ENCODE data around the gene TACC3. TPM values are rescaled to one million over a fixed set of nuclear protein-coding genes. Genes with fewer than 3 reads are reported as not detected.

Gene TACC3
- total RNA-seq, 1 donor from 2014 or later, result 20.5 TPM

DNA sequence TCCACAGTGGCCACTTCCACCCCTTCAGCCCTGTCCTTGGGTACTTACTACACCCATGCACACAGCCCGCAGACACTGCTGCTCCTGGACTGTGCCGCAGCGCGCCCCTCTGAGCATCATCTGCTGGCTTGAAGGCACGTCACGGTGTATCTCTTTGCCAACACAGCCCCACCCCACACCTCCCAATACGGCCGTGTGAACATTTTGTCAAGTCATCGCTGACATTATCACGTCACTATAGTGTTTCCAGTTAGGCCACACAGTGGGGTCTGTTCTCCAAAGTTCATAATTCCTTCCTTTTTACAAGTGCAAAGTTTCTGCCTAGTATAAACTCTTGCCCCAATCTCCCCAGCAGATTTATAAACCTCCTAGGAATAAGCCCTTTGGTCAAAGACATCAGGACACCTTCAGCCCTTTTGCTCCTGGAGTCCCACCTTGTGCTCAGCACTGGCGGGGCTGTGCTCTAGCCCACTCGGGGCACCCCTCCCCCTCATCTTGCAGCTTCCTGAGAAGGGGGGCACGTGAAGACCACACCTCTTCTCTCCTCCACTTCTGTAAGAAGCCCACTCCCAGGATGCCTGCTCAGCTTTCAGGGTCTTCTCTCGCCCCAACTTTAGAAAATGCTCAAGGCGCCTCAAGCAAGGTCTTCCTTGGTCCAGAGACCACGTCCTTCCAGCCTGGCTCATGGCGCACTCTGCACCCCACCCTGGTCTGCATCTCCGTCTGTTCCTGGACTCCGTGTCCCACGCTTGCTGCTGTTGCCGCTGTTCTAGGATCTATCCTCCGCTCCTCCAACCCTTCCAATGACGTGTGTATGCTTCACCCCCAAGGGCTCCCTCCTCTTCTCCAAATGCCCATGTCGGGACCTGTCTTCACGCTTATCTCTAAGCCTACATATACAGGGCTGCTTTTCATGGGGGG, 44.5 kb upstream of the TACC3 start:
- TF ChIP-seq, protein P1, sequence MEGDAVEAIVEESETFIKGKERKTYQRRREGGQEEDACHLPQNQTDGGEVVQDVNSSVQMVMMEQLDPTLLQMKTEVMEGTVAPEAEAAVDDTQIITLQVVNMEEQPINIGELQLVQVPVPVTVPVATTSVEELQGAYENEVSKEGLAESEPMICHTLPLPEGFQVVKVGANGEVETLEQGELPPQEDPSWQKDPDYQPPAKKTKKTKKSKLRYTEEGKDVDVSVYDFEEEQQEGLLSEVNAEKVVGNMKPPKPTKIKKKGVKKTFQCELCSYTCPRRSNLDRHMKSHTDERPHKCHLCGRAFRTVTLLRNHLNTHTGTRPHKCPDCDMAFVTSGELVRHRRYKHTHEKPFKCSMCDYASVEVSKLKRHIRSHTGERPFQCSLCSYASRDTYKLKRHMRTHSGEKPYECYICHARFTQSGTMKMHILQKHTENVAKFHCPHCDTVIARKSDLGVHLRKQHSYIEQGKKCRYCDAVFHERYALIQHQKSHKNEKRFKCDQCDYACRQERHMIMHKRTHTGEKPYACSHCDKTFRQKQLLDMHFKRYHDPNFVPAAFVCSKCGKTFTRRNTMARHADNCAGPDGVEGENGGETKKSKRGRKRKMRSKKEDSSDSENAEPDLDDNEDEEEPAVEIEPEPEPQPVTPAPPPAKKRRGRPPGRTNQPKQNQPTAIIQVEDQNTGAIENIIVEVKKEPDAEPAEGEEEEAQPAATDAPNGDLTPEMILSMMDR (IDR thresholded peaks at IDR 0.05), result no peak
- intact Hi-C loops (cut with micrococcal nuclease), result no loop called here
- ChIA-PET CTCF (no interaction called here), POLR2A (no interaction called here)
- Mint-ChIP-seq H3K9me3 (no peaks in the 10 kb centered on the region), H3K4me1 (no peaks in the 10 kb centered on the region), H3K4me3 (no peak overlapping the region), H3K27ac (no peak overlapping the region), H3K36me3 (ENCODE audit: low read depth) (no peaks in the 10 kb centered on the region), H3K27me3 (no peaks in the 10 kb centered on the region)
- no peak for ATAC-seq (ENCODE audit: low read depth)
- DNase-seq, result no peak

DNA sequence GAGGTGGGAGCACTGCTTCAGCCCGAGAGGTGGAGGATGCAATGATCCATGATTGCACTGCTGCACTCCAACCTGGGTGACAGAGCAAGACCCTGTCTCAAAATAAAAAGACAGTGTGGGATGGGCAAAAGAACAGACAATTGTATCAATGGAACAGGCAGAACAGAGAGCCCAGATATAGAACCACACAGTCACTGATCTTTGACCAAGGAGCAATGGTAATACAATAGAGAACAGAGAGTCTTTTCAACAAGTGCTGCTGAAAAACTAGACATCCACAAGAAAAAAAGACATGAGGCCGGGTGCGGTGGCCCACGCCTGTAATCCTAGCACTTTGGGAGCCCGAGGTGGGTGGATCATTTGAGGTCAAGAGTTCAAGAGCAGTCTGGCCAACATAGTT, 43.1 kb upstream of the TACC3 start:
- H3K36me3 Mint-ChIP-seq (ENCODE audit: low read depth), result no peaks in the 10 kb centered on the region
- intact Hi-C loops (cut with micrococcal nuclease), result no loop called here
- no peak for DNase-seq
- H3K4me3 Mint-ChIP-seq, result no peak overlapping the region
- ATAC-seq (ENCODE audit: low read depth), result no peak
- H3K4me1 Mint-ChIP-seq, result peaks cover 6% of the 10 kb centered on the region
- H3K27me3 Mint-ChIP-seq, result no peaks in the 10 kb centered on the region
- ChIA-PET CTCF (no interaction called here), POLR2A (no interaction called here)
- H3K27ac Mint-ChIP-seq, result no peak overlapping the region
- no peaks in the 10 kb centered on the region for H3K9me3 Mint-ChIP-seq
- TF ChIP-seq, protein P1 (IDR thresholded peaks at IDR 0.05), result no peak

DNA sequence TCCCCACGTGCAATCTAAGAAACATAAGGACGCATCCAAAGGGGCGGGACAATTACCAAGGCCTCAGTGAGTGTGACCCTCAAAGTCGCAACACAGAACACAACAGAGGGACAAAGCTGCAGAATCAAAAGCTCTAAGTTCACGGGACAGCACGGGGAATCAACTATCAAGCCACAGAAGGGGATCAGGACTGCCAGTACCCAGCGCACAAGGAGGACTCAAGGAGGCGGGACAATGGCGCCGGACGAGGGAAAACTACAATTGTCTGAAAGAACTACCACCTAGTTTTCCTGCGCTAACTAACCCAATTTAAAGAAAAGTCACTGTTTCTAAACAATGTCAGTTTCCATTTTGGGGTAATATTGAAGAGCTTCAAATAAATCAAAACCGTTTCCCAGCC, 38.5 kb upstream of the TACC3 start:
- POLR2A ChIA-PET, result interaction anchor here (1.0 to 1.4 kb wide), 2 partner anchors 30 to 39 kb away, joined by 3 to 5 read pairs; partner anchors contain the start of genes SLBP, TACC3 and TMEM129
- intact Hi-C loops (cut with micrococcal nuclease), result loop anchor here (10.0 kb wide), 1 partner anchor 1348 kb away; the partner anchor contains the start of gene ZNF141
- CTCF ChIA-PET, result interaction anchor here (2.8 kb wide), 1 partner anchor 10 kb away, joined by 8 read pairs; no protein-coding TSS in a partner anchor
- H3K9me3 Mint-ChIP-seq, result no peaks in the 10 kb centered on the region
- peak overlapping the region; percentile 69 for H3K27ac Mint-ChIP-seq
- no peak for DNase-seq
- no peaks in the 10 kb centered on the region for H3K27me3 Mint-ChIP-seq
- H3K4me3 Mint-ChIP-seq, result peak overlapping the region; percentile 86
- peaks cover 10% of the 10 kb centered on the region for H3K4me1 Mint-ChIP-seq
- no peak for ATAC-seq (ENCODE audit: low read depth)
- TF ChIP-seq, protein P1 (IDR thresholded peaks at IDR 0.05), result no peak
- H3K36me3 Mint-ChIP-seq (ENCODE audit: low read depth), result no peaks in the 10 kb centered on the region

DNA sequence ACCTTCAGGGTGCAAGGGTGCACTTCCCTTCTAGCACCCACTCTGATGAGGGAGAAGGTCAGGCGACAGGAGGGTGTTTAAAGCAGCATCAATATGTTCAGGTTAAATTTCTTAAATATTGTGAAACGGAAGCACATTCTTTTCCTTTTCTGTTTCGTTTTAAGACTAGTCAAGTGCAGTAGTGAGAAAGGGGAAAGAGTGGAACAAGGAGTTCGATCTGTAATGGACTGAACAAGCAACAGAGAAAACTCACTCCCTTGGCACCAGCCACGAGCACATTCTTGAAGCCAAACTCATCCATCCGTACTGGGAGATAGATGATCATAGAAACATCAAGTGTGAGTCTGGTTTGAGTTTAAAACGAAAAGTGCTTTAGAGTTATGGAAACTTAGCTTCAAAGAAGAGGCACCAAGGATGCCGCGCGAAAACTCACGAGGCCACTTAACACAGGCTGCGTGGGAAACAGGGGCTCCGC, 38.0 kb upstream of the TACC3 start:
- ATAC-seq (ENCODE audit: low read depth) (no peak), DNase-seq (no peak)
- POLR2A ChIA-PET, result interaction anchor here (1.0 to 1.4 kb wide), 2 partner anchors 29 to 38 kb away, joined by 3 to 5 read pairs; partner anchors contain the start of genes SLBP, TACC3 and TMEM129
- H3K9me3 Mint-ChIP-seq, result no peaks in the 10 kb centered on the region
- TF ChIP-seq, protein P1 (IDR thresholded peaks at IDR 0.05), result no peak
- H3K27me3 Mint-ChIP-seq, result no peaks in the 10 kb centered on the region
- CTCF ChIA-PET, result interaction anchor here (2.8 kb wide), 1 partner anchor 10 kb away, joined by 8 read pairs; no protein-coding TSS in a partner anchor
- H3K4me1 Mint-ChIP-seq, result peaks cover 10% of the 10 kb centered on the region
- intact Hi-C loops (cut with micrococcal nuclease), result loop anchor here (10.0 kb wide), 1 partner anchor 1348 kb away; the partner anchor contains the start of gene ZNF141
- H3K36me3 Mint-ChIP-seq (ENCODE audit: low read depth), result no peaks in the 10 kb centered on the region
- peak overlapping the region; percentile 86 for H3K4me3 Mint-ChIP-seq
- peak overlapping the region; percentile 69 for H3K27ac Mint-ChIP-seq
